ENCODE results near the gene USP27X. TPM values are rescaled to one million over a fixed set of nuclear protein-coding genes. Genes with fewer than 3 reads are reported as not detected.

Gene USP27X
- total RNA-seq, 1 experiment from 2014 or later = 4.2 TPM

- no TSS peak for BruUV-seq (replicated peaks)
- H3K27ac Mint-ChIP-seq (ENCODE audit: unreplicated experiment) = no peak overlapping the region
- H3K4me1 Mint-ChIP-seq (ENCODE audit: low read depth, unreplicated experiment) = no peaks in the 10 kb centered on the region
- H3K4me3 Mint-ChIP-seq (ENCODE audit: low read depth, unreplicated experiment) = no peak overlapping the region
- intact Hi-C loops (cut with micrococcal nuclease; ENCODE audit: unreplicated experiment) = no loop called here
- CTCF ChIA-PET = no interaction called here
- DNase-seq = no peak
- no peak for TF ChIP-seq CTCF (IDR thresholded peaks at IDR 0.05; ENCODE audit: unreplicated experiment)
- H3K9me3 Mint-ChIP-seq (ENCODE audit: low read depth, unreplicated experiment) = no peaks in the 10 kb centered on the region
- H3K36me3 Mint-ChIP-seq (ENCODE audit: insufficient read depth, unreplicated experiment) = no peaks in the 10 kb centered on the region
- H3K27me3 Mint-ChIP-seq (ENCODE audit: unreplicated experiment) = peaks cover 60% of the 10 kb centered on the region
These were observed 19.8 kb upstream of the USP27X start for GRCh38 chrX:49859491-49859890.

GRCh38 chrX:49860867-49861535, 18.3 kb upstream of the USP27X start:
- Mint-ChIP-seq H3K4me1 (ENCODE audit: low read depth, unreplicated experiment) (no peaks in the 10 kb centered on the region), H3K36me3 (ENCODE audit: insufficient read depth, unreplicated experiment) (no peaks in the 10 kb centered on the region), H3K4me3 (ENCODE audit: low read depth, unreplicated experiment) (no peak overlapping the region), H3K27ac (ENCODE audit: unreplicated experiment) (no peak overlapping the region), H3K9me3 (ENCODE audit: low read depth, unreplicated experiment) (no peaks in the 10 kb centered on the region), H3K27me3 (ENCODE audit: unreplicated experiment) (peaks cover 55% of the 10 kb centered on the region)
- intact Hi-C loops (cut with micrococcal nuclease; ENCODE audit: unreplicated experiment) = no loop called here
- CTCF ChIA-PET = no interaction called here
- BruUV-seq (replicated peaks) = no TSS peak
- no peak for TF ChIP-seq CTCF (IDR thresholded peaks at IDR 0.05; ENCODE audit: unreplicated experiment)
- no peak for DNase-seq

GRCh38 chrX:49862093-49862492, 17.2 kb upstream of the USP27X start:
- Mint-ChIP-seq H3K9me3 (ENCODE audit: low read depth, unreplicated experiment) (no peaks in the 10 kb centered on the region), H3K4me3 (ENCODE audit: low read depth, unreplicated experiment) (no peak overlapping the region), H3K27ac (ENCODE audit: unreplicated experiment) (no peak overlapping the region), H3K27me3 (ENCODE audit: unreplicated experiment) (peaks cover 64% of the 10 kb centered on the region), H3K36me3 (ENCODE audit: insufficient read depth, unreplicated experiment) (no peaks in the 10 kb centered on the region), H3K4me1 (ENCODE audit: low read depth, unreplicated experiment) (no peaks in the 10 kb centered on the region)
- intact Hi-C loops (cut with micrococcal nuclease; ENCODE audit: unreplicated experiment) = no loop called here
- CTCF ChIA-PET = no interaction called here
- BruUV-seq (replicated peaks) = no TSS peak
- DNase-seq = no peak
- no peak for TF ChIP-seq CTCF (IDR thresholded peaks at IDR 0.05; ENCODE audit: unreplicated experiment)

GRCh38 chrX:49868739-49869138, 10.5 kb upstream of the USP27X start:
- H3K27me3 Mint-ChIP-seq (ENCODE audit: unreplicated experiment) = peaks cover 45% of the 10 kb centered on the region
- no peak for DNase-seq
- intact Hi-C loops (cut with micrococcal nuclease; ENCODE audit: unreplicated experiment) = no loop called here
- no peaks in the 10 kb centered on the region for H3K4me1 Mint-ChIP-seq (ENCODE audit: low read depth, unreplicated experiment)
- H3K27ac Mint-ChIP-seq (ENCODE audit: unreplicated experiment) = no peak overlapping the region
- no peaks in the 10 kb centered on the region for H3K36me3 Mint-ChIP-seq (ENCODE audit: insufficient read depth, unreplicated experiment)
- H3K9me3 Mint-ChIP-seq (ENCODE audit: low read depth, unreplicated experiment) = no peaks in the 10 kb centered on the region
- H3K4me3 Mint-ChIP-seq (ENCODE audit: low read depth, unreplicated experiment) = no peak overlapping the region
- no TSS peak for BruUV-seq (replicated peaks)
- CTCF ChIA-PET = no interaction called here
- TF ChIP-seq CTCF (IDR thresholded peaks at IDR 0.05; ENCODE audit: unreplicated experiment) = no peak
